GM12874 (cell line): ENCODE data around the gene SERPINB2.

Experiments
- CTCF ChIP-seq: IDR thresholded peaks from 2 replicates; pipeline ENCODE4 v1.5.1; 2011; ENCODE audit warnings: low read depth, mild to moderate bottlenecking, control low read depth, low read length, moderate library complexity; ENCODE audit not compliant: insufficient read depth

SERPINB2 gene

GRCh38 chr18:63872586-63872985 lies 14.9 kb upstream of the SERPINB2 start:
- TF ChIP-seq CTCF: no peak

GRCh38 chr18:63878343-63878742 lies 9.2 kb upstream of the SERPINB2 start:
- TF ChIP-seq CTCF: no peak

GRCh38 chr18:63878925-63879324 lies 8.6 kb upstream of the SERPINB2 start:
- no peak for TF ChIP-seq CTCF

GRCh38 chr18:63879709-63880108 lies 7.8 kb upstream of the SERPINB2 start:
- TF ChIP-seq CTCF: no peak

GRCh38 chr18:63881851-63882250 lies 5.7 kb upstream of the SERPINB2 start:
- TF ChIP-seq CTCF: no peak

GRCh38 chr18:63882333-63883141 lies 5.0 kb upstream of the SERPINB2 start:
- TF ChIP-seq CTCF: no peak

- TF ChIP-seq CTCF: no peak
Measured at GRCh38 chr18:63883617-63884016, 3.9 kb upstream of the SERPINB2 start.
